Coronary artery (tissue), 2 donors: ENCODE results near the gene SEBOX.

Experiments
- DNase-seq: peaks from one replicate; pipeline ENCODE4 v3.0.0-alpha.2; 2017; ENCODE audit warnings: low spot score
- H3K27ac ChIP-seq, 2 donors: fragments of 200-600 bp; sonication (generic); one replicate each; pipeline ENCODE4 v1.5.1; 2016 to 2019
- H3K4me3 ChIP-seq: fragments of 200-600 bp; sonication (generic); 2 replicates; pipeline ENCODE4 v1.5.1; 2016; ENCODE audit warnings: mild to moderate bottlenecking, moderate library complexity
- CTCF ChIP-seq: fragments of 200-600 bp; sonication (generic); IDR thresholded peaks from one replicate; pipeline ENCODE4 v1.5.1; 2019; ENCODE audit warnings: antibody characterized with exemption

Gene SEBOX

GRCh38 chr17:28334666-28335200 lies 30.3 kb downstream of the SEBOX start:
- DNase-seq: no peak
- peak overlapping the region; percentile 96 to 97 for H3K27ac ChIP-seq
- H3K4me3 ChIP-seq: peak overlapping the region; percentile 96
- no peak for TF ChIP-seq CTCF

- Histone ChIP-seq H3K27ac (no peak overlapping the region), H3K4me3 (peak overlapping the region; percentile 96)
- TF ChIP-seq CTCF: no peak
- DNase-seq: no peak
Observed at GRCh38 chr17:28334171-28334570, 30.8 kb downstream of the SEBOX start.

GRCh38 chr17:28333083-28333746 lies 31.8 kb downstream of the SEBOX start:
- peak; percentile 33 for DNase-seq

GRCh38 chr17:28331891-28332420 lies 33.0 kb downstream of the SEBOX start:
- no peak for TF ChIP-seq CTCF
- H3K4me3 ChIP-seq: no peak overlapping the region
- H3K27ac ChIP-seq: no peak overlapping the region
- peak; percentile 49 for DNase-seq

More at GRCh38 chr17:28333083-28333746, 31.8 kb downstream of the SEBOX start:
- Histone ChIP-seq H3K4me3 (no peak overlapping the region), H3K27ac (no peak overlapping the region)
- TF ChIP-seq CTCF: no peak

GRCh38 chr17:28330671-28331070 lies 34.3 kb downstream of the SEBOX start:
- TF ChIP-seq CTCF: no peak
- DNase-seq: peak; percentile 62
- no peak overlapping the region for H3K27ac ChIP-seq
- H3K4me3 ChIP-seq: no peak overlapping the region

- no peak overlapping the region for H3K27ac ChIP-seq
- no peak for TF ChIP-seq CTCF
- H3K4me3 ChIP-seq: no peak overlapping the region
- peak; percentile 19 for DNase-seq
Observed at GRCh38 chr17:28328325-28328724, 36.7 kb downstream of the SEBOX start.

GRCh38 chr17:28327709-28328108 lies 37.3 kb downstream of the SEBOX start:
- Histone ChIP-seq H3K27ac (no peak overlapping the region), H3K4me3 (no peak overlapping the region)
- no peak for TF ChIP-seq CTCF
- DNase-seq: no peak
